PC-3 (cell line): ENCODE results near the gene ZNF878. TPM values are rescaled to one million over a fixed set of nuclear protein-coding genes. Genes with fewer than 3 reads are reported as not detected.

Source experiments
- ATAC-seq: fragments of 200-7000 bp; cut with Tn5 transposase; 2 replicates; pipeline ENCODE4 v1.9.1; 2020; ENCODE audit warnings: mild to moderate bottlenecking, moderate library complexity
- BruUV-seq: library from RNA; stranded (reverse); fragments of 400-500 nt; replicated peaks from 2 replicates; lab custom pipeline; 2021; lab: Mats Ljungman, UMichigan
- CTCF ChIA-PET: fragments of 300-600 bp; sonication (Branson Sonifier 250); formaldehyde crosslinking; loops from one replicate; lab custom pipeline; 2022; ENCODE audit warnings: antibody characterized with exemption; lab: Charles Lee
- POLR2A ChIA-PET: fragments of 300-600 bp; sonication (Branson Sonifier 250); formaldehyde crosslinking; loops from one replicate; lab custom pipeline; 2022; ENCODE audit warnings: antibody characterized with exemption; ENCODE audit not compliant: unreplicated experiment; lab: Charles Lee
- DNase-seq: peaks from one replicate; pipeline ENCODE4 v3.0.0-alpha.2; 2015
- H2AFZ ChIP-seq: fragments of 300-600 bp; sonication (generic); 2 replicates; pipeline ENCODE4 v1.6.0; 2016; ENCODE audit warnings: antibody characterized with exemption, low read length
- H3F3A ChIP-seq: fragments of 300-600 bp; sonication (generic); one replicate; pipeline ENCODE4 v1.6.0; 2017; ENCODE audit warnings: antibody characterized with exemption, low read length, control low read depth, mild to moderate bottlenecking; ENCODE audit not compliant: unreplicated experiment
- H3K27ac ChIP-seq: fragments of 300-600 bp; sonication (generic); 2 replicates; pipeline ENCODE4 v1.5.1; 2016; ENCODE audit warnings: mild to moderate bottlenecking, low read length
- H3K27me3 ChIP-seq: fragments of 300-600 bp; sonication (generic); 2 replicates; pipeline ENCODE4 v1.6.1; 2016; ENCODE audit warnings: low read length, mixed read lengths
- H3K36me3 ChIP-seq: fragments of 300-600 bp; sonication (generic); 2 replicates; pipeline ENCODE4 v1.6.1; 2016; ENCODE audit warnings: low read depth, mixed run types, low read length, mixed read lengths
- H3K4me1 ChIP-seq: fragments of 300-600 bp; sonication (generic); 2 replicates; pipeline ENCODE4 v1.5.1; 2016; ENCODE audit warnings: low read length; ENCODE audit not compliant: insufficient read depth
- H3K4me2 ChIP-seq: fragments of 300-600 bp; sonication (generic); 2 replicates; pipeline ENCODE4 v1.6.0; 2016; ENCODE audit warnings: low read length
- H3K4me3 ChIP-seq: fragments of 300-600 bp; sonication (generic); 2 replicates; pipeline ENCODE4 v1.5.1; 2016; ENCODE audit warnings: mild to moderate bottlenecking, low read length, mixed read lengths
- H3K79me2 ChIP-seq: fragments of 300-600 bp; sonication (generic); 2 replicates; pipeline ENCODE4 v1.6.1; 2017; ENCODE audit warnings: low read length, mixed read lengths
- H3K9ac ChIP-seq: fragments of 300-600 bp; sonication (generic); 2 replicates; pipeline ENCODE4 v1.6.0; 2016; ENCODE audit warnings: mild to moderate bottlenecking, low read length
- H3K9me2 ChIP-seq: fragments of 300-600 bp; sonication (generic); replicated peaks from 2 replicates; pipeline ENCODE4 v1.6.1; 2016; ENCODE audit warnings: mixed run types, low read length, mixed read lengths
- H3K9me3 ChIP-seq: fragments of 300-600 bp; sonication (generic); 2 replicates; pipeline ENCODE4 v1.6.1; 2016; ENCODE audit warnings: low read length, mixed read lengths
- H4K20me1 ChIP-seq: fragments of 300-600 bp; sonication (generic); 2 replicates; pipeline ENCODE4 v1.6.1; 2016; ENCODE audit warnings: low read length, mixed read lengths
- EZH2 ChIP-seq: fragments of 300-600 bp; sonication (generic); IDR thresholded peaks from one replicate; pipeline ENCODE4 v1.6.1; 2017; ENCODE audit warnings: antibody characterized with exemption, mild to moderate bottlenecking, low read length; ENCODE audit not compliant: unreplicated experiment
- EZH2phosphoT487 ChIP-seq: fragments of 300-600 bp; sonication (generic); IDR thresholded peaks from 2 replicates; pipeline ENCODE4 v1.6.1; 2018; ENCODE audit warnings: mild to moderate bottlenecking, antibody characterized with exemption, low read length, borderline replicate concordance
- intact Hi-C: fragments of 100-400 bp; cut with micrococcal nuclease; formaldehyde crosslinking; loops from 2 replicates; pipeline ENCODE4 v1.9.0; 2023
- total RNA-seq: library from RNA; depleted of rRNA; stranded (reverse); fragments of >200 nt; gene quantifications from 2 replicates; pipeline ENCODE4 v1.2.3, GENCODE V29; 2014
- TF ChIP-seq, protein P1 (sequence below): fragments of 300-600 bp; sonication (generic); conservative IDR thresholded peaks from 2 replicates; pipeline ENCODE4 v1.5.1; 2017; ENCODE audit warnings: antibody characterized with exemption, low read depth, mild to moderate bottlenecking, low read length

Gene ZNF878
- total RNA-seq, 1 experiment from 2014 or later, result 1.9 TPM

DNA sequence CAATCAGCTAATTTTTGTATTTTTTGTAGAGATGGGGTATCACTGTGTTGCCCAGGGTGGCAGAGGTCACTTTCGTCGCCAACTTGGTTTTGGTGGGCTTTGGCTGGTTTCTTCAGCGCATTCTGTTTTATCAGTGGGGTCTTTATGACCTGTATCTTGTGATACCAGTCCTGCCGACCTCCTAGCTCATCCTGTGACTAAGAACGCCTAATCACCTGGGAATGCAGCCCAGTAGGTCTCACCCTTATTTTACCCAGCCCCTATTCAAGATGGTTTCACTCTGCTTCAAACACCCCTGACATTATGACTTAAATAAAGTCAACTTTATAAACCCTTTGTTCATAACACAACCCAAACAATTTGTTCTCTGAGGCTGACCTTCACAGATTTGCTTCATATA is 3.0 kb upstream of the ZNF878 start:
- H4K20me1 ChIP-seq, result no peaks in the 10 kb centered on the region
- no peaks in the 10 kb centered on the region for H3K9me2 ChIP-seq
- no peak overlapping the region for H3K9ac ChIP-seq
- H3F3A ChIP-seq, result no peaks in the 10 kb centered on the region
- H3K9me3 ChIP-seq, result no peaks in the 10 kb centered on the region
- H3K27ac ChIP-seq, result no peak overlapping the region
- no peaks in the 10 kb centered on the region for H3K36me3 ChIP-seq
- POLR2A ChIA-PET, result no interaction called here
- no TSS peak for BruUV-seq
- H3K79me2 ChIP-seq, result no peaks in the 10 kb centered on the region
- no peak for TF ChIP-seq EZH2phosphoT487
- no peak for TF ChIP-seq EZH2
- TF ChIP-seq, protein P1, sequence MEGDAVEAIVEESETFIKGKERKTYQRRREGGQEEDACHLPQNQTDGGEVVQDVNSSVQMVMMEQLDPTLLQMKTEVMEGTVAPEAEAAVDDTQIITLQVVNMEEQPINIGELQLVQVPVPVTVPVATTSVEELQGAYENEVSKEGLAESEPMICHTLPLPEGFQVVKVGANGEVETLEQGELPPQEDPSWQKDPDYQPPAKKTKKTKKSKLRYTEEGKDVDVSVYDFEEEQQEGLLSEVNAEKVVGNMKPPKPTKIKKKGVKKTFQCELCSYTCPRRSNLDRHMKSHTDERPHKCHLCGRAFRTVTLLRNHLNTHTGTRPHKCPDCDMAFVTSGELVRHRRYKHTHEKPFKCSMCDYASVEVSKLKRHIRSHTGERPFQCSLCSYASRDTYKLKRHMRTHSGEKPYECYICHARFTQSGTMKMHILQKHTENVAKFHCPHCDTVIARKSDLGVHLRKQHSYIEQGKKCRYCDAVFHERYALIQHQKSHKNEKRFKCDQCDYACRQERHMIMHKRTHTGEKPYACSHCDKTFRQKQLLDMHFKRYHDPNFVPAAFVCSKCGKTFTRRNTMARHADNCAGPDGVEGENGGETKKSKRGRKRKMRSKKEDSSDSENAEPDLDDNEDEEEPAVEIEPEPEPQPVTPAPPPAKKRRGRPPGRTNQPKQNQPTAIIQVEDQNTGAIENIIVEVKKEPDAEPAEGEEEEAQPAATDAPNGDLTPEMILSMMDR, result no peak
- H3K4me1 ChIP-seq, result peaks cover 7% of the 10 kb centered on the region; the same call in 1 of the 2 replicates
- no peak overlapping the region for H3K4me3 ChIP-seq
- no peaks in the 10 kb centered on the region for H3K27me3 ChIP-seq
- peak; percentile 41 for DNase-seq
- no peak overlapping the region for H3K4me2 ChIP-seq
- CTCF ChIA-PET, result no interaction called here
- intact Hi-C loops, result no loop called here
- 0 out of 2 replicates have a peak overlapping the region, but pooled peaks have one; percentile 16 for H2AFZ ChIP-seq
- ATAC-seq, result no peak

DNA sequence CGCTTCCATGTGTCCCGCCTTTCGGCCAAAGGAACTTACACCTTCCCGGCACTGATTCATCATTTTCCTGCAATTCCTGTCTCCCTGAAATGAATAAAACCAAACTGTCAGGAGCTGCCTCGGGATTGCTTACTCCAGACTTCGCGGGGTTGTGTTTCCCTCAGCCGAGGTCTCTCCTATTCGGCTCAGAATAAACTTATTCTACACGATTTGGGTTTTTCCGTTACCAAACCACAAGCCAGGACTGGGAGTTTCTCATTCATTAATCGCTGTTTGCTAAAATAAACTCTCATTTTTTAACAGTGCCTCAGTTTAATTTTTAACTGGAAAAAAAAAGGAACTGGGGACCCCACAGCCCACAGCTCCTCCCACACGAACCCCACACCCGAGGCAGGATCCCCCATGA is 667 bp downstream of the ZNF878 start:
- intact Hi-C loops, result no loop called here
- Histone ChIP-seq H3K4me2 (peak overlapping the region; percentile 80), H3K79me2 (no peaks in the 10 kb centered on the region), H3K9me3 (peaks cover 9% of the 10 kb centered on the region; the same call in 1 of the 2 replicates), H3K4me1 (peaks cover 7% of the 10 kb centered on the region; the same call in 1 of the 2 replicates), H3K27ac (no peak overlapping the region), H3K27me3 (no peaks in the 10 kb centered on the region), H3K9me2 (no peaks in the 10 kb centered on the region), H4K20me1 (no peaks in the 10 kb centered on the region), H3K4me3 (peak overlapping the region; percentile 81), H3F3A (no peaks in the 10 kb centered on the region), H3K9ac (peak overlapping the region; percentile 10), H3K36me3 (peaks cover 10% of the 10 kb centered on the region), H2AFZ (peak overlapping the region; percentile 91)
- POLR2A ChIA-PET, result interaction anchor here (0.5 to 0.7 kb wide), 2 partner anchors 17 to 1800 kb away, joined by 4 read pairs; partner anchors contain the start of gene ZNF433
- ATAC-seq (peak; percentile 31), DNase-seq (peak; percentile 70)
- TF ChIP-seq EZH2, result no peak
- no peak for TF ChIP-seq EZH2phosphoT487
- TF ChIP-seq, protein P1, result no peak
- BruUV-seq, result no TSS peak
- CTCF ChIA-PET, result interaction anchor here (2.4 kb wide), 1 partner anchor 254 kb away, joined by 12 read pairs; the partner anchor contains the start of gene ZNF491

DNA sequence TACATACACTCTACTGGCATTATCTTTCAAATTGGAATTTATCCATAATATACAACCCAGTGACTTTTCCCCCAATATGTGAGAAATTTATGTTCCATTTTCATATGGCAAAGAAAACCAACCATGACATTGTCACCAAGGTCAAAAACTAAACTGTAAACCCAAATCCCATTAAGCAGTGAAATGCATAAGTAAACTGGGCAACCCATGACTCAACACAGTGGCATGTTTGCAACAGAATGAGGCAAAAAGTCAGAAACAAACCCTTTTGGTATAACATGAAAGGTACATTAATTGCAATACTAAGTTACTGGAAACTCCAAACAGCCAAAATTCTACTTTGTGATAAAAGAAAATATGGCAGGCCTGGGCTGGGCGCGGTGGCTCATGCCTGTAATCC is 4.9 kb downstream of the ZNF878 start:
- POLR2A ChIA-PET, result no interaction called here
- no peak overlapping the region for H3K4me3 ChIP-seq
- BruUV-seq, result no TSS peak
- no peaks in the 10 kb centered on the region for H4K20me1 ChIP-seq
- no peaks in the 10 kb centered on the region for H3K9me2 ChIP-seq
- H3K9ac ChIP-seq, result no peak overlapping the region
- CTCF ChIA-PET, result no interaction called here
- no peak overlapping the region for H3K27ac ChIP-seq
- no peaks in the 10 kb centered on the region for H3K79me2 ChIP-seq
- peaks cover 45% of the 10 kb centered on the region for H3K36me3 ChIP-seq
- peak; percentile 45 for DNase-seq
- H3K27me3 ChIP-seq, result no peaks in the 10 kb centered on the region
- intact Hi-C loops, result no loop called here
- H3K4me2 ChIP-seq, result no peak overlapping the region
- H3F3A ChIP-seq, result no peaks in the 10 kb centered on the region
- ATAC-seq, result no peak
- H3K9me3 ChIP-seq, result peaks cover 40% of the 10 kb centered on the region
- TF ChIP-seq, protein P1, result no peak
- TF ChIP-seq EZH2phosphoT487 (no peak), EZH2 (no peak)
- no peak overlapping the region for H2AFZ ChIP-seq
- 0 out of 2 replicates have a peak, but pooled peaks cover 4% of the 10 kb centered on the region for H3K4me1 ChIP-seq
